Endothelial cell of umbilical vein (primary cell): Measurements from ENCODE around the gene GLIS2. TPM values are rescaled to one million over a fixed set of nuclear protein-coding genes. Genes with fewer than 3 reads are reported as not detected.

Experiments used
- BruUV-seq: library from RNA; stranded (reverse); fragments of 400-500 nt; replicated peaks from 2 replicates; lab custom pipeline; 2021; lab: Mats Ljungman, UMichigan
- CTCF ChIA-PET: fragments of 300-600, 350-600 bp; sonication (Branson Sonifier 250); formaldehyde crosslinking; loops from one replicate; lab custom pipeline; 2021; ENCODE audit warnings: antibody characterized with exemption, inconsistent platforms; lab: Charles Lee
- POLR2A ChIA-PET: fragments of 300-600, 350-600 bp; sonication (Branson Sonifier 250); formaldehyde crosslinking; loops from one replicate; lab custom pipeline; 2021; ENCODE audit warnings: antibody characterized with exemption, inconsistent platforms; lab: Charles Lee
- DNase-seq: peaks from one replicate; pipeline ENCODE4 v3.0.0-alpha.2; 2011; ENCODE audit warnings: low read depth, low spot score
- FAIRE-seq: peaks from 2 replicates; lab custom pipeline; 2011; peaks lifted over from hg19 to GRCh38; lab: Jason Lieb, UNC
- H2AFZ ChIP-seq: 2 replicates; pipeline ENCODE4 v1.6.0; 2012; ENCODE audit warnings: low read depth, low read length, control low read depth, inconsistent platforms
- H3K27ac ChIP-seq: 2 replicates; pipeline ENCODE4 v1.5.1; 2011; ENCODE audit warnings: low read depth, mild to moderate bottlenecking, control low read depth, low read length, moderate library complexity; ENCODE audit not compliant: insufficient read depth
- H3K27me3 ChIP-seq, 2 experiments: 2 replicates each; pipeline versions ENCODE4 v1.6.0 to v1.6.1; 2011; ENCODE audit warnings: low read length in 2 of 2, mixed read lengths in 1 of 2; ENCODE audit not compliant: control insufficient read depth in 2 of 2, insufficient read depth in 2 of 2
- H3K36me3 ChIP-seq, 2 experiments: 2 replicates in 1 of 2; 3 replicates in 1 of 2; pipeline ENCODE4 v1.5.1; 2011; ENCODE audit warnings: low read length in 2 of 2, mild to moderate bottlenecking in 1 of 2, moderate library complexity in 1 of 2; ENCODE audit not compliant: control insufficient read depth in 2 of 2, insufficient read depth in 2 of 2; ENCODE audit errors: extremely low read depth in 1 of 2
- H3K4me1 ChIP-seq: 3 replicates; pipeline ENCODE4 v1.5.1; 2011; ENCODE audit warnings: mild to moderate bottlenecking, low read length; ENCODE audit not compliant: control insufficient read depth, insufficient read depth; ENCODE audit errors: extremely low read depth
- H3K4me2 ChIP-seq: 2 replicates; pipeline ENCODE4 v1.6.1; 2011; ENCODE audit warnings: low read length, control low read depth, mixed read lengths; ENCODE audit not compliant: insufficient read depth
- H3K4me3 ChIP-seq, 3 experiments: fragments of 200-600 bp in 1 of 3; sonication (generic), shearing (Covaris generic) in 1 of 3; replicated peaks in 1 of 3; 2 replicates each; pipeline ENCODE4 v1.5.1; 2011 to 2016; ENCODE audit warnings: control low read depth in 3 of 3, low read length in 3 of 3, mild to moderate bottlenecking in 2 of 3, inconsistent platforms in 1 of 3, low read depth in 1 of 3, moderate library complexity in 1 of 3; ENCODE audit not compliant: insufficient read depth in 1 of 3
- H3K79me2 ChIP-seq: 2 replicates; pipeline ENCODE4 v1.6.0; 2012; ENCODE audit warnings: low read length, inconsistent platforms; ENCODE audit not compliant: control insufficient read depth, insufficient read depth
- H3K9ac ChIP-seq: replicated peaks from 2 replicates; pipeline ENCODE3; 2011; ENCODE audit warnings: low read length, control low read depth; ENCODE audit not compliant: insufficient read depth; ENCODE audit errors: extremely low read depth
- H3K9me1 ChIP-seq: replicated peaks from 3 replicates; pipeline ENCODE4 v1.6.0; 2011; ENCODE audit warnings: mild to moderate bottlenecking, low read length; ENCODE audit not compliant: control insufficient read depth, insufficient read depth; ENCODE audit errors: extremely low read depth
- H3K9me3 ChIP-seq: replicated peaks from 2 replicates; pipeline ENCODE4 v1.5.1; 2012; ENCODE audit warnings: low read length, inconsistent platforms; ENCODE audit not compliant: control insufficient read depth, insufficient read depth
- H4K20me1 ChIP-seq: replicated peaks from 2 replicates; pipeline ENCODE3; 2011; ENCODE audit warnings: mild to moderate bottlenecking, low read length; ENCODE audit not compliant: control insufficient read depth, insufficient read depth; ENCODE audit errors: extremely low read depth
- CTCF ChIP-seq, 2 donors: IDR thresholded peaks; 1 replicate in 1 of 2; 2 replicates in 1 of 2; pipeline ENCODE4 v1.5.1; 2011; ENCODE audit warnings: low read length in 2 of 2, mild to moderate bottlenecking in 2 of 2, moderate library complexity in 2 of 2, control low read depth in 1 of 2, inconsistent platforms in 1 of 2, low read depth in 1 of 2; ENCODE audit not compliant: insufficient read depth in 1 of 2; ENCODE audit errors: extremely low read depth in 1 of 2
- EZH2 ChIP-seq: IDR thresholded peaks from 2 replicates; pipeline ENCODE4 v1.6.1; 2012; ENCODE audit warnings: borderline replicate concordance, low read depth, mild to moderate bottlenecking, moderate library complexity, low read length, inconsistent platforms; ENCODE audit not compliant: severe bottlenecking
- FOS ChIP-seq: IDR thresholded peaks from 2 replicates; pipeline ENCODE4 v1.6.1; 2011; ENCODE audit warnings: mild to moderate bottlenecking, low read length, moderate library complexity, borderline replicate concordance; ENCODE audit not compliant: insufficient read depth
- GATA2 ChIP-seq: IDR thresholded peaks from 2 replicates; pipeline ENCODE4 v1.7.0; 2011; ENCODE audit warnings: low read depth, mild to moderate bottlenecking, moderate library complexity, mixed read lengths, low read length; ENCODE audit not compliant: insufficient read length, insufficient read depth
- JUN ChIP-seq: IDR thresholded peaks from 2 replicates; pipeline ENCODE4 v1.6.1; 2011; ENCODE audit warnings: borderline replicate concordance, low read depth; ENCODE audit not compliant: insufficient read length, insufficient read depth
- MAX ChIP-seq: IDR thresholded peaks from 2 replicates; pipeline ENCODE4 v1.6.1; 2011; ENCODE audit not compliant: insufficient read depth, insufficient read length
- MYC ChIP-seq: IDR thresholded peaks from one replicate; pipeline ENCODE4 v1.6.1; 2011; ENCODE audit warnings: mild to moderate bottlenecking, low read depth, low read length
- POLR2A ChIP-seq: IDR thresholded peaks from 2 replicates; pipeline ENCODE4 v1.6.1; 2012; ENCODE audit warnings: low read depth, mild to moderate bottlenecking, control low read depth, low read length
- POLR2AphosphoS5 ChIP-seq: IDR thresholded peaks from 2 replicates; pipeline ENCODE4 v1.6.1; 2012; ENCODE audit warnings: low read depth, mild to moderate bottlenecking, control low read depth, low read length, moderate library complexity; ENCODE audit not compliant: insufficient read depth
- dilution Hi-C: fragments of 300-500 bp; cut with MboI; formaldehyde crosslinking; loops from one replicate; pipeline ENCODE4 v1.15.0; 2019; ENCODE audit warnings: low sequenced_read_pairs; ENCODE audit not compliant: extremely low pct_ligation_motif_present
- intact Hi-C: fragments of 100-400 bp; cut with micrococcal nuclease; formaldehyde crosslinking; loops from one replicate; pipeline ENCODE4 v1.10.0; 2022
- polyA plus RNA-seq, 4 experiments: library from polyadenylated mRNA; depleted of rRNA in 3 of 4; stranded (reverse) in 3 of 4; unstranded in 1 of 4; fragments of >200 nt; gene quantifications; 2 replicates each; pipeline versions ENCODE4 v1.2.1 to v1.2.3, GENCODE V29; 2011 to 2012; ENCODE audit warnings: missing spikeins in 1 of 4
- total RNA-seq: library from RNA; stranded (reverse); gene quantifications from 2 replicates; pipeline ENCODE4 v1.2.3, GENCODE V29; 2021

Gene GLIS2
- total and polyA plus RNA-seq, 2 donors (not counting 3 experiments of a cell fraction or from before 2014, with no cell fraction given), result 4.6 to 10.1 TPM

- Histone ChIP-seq H3K27me3 (no peaks in the 10 kb centered on the region), H3K9ac (no peak overlapping the region), H3K79me2 (no peaks in the 10 kb centered on the region), H3K4me2 (no peak overlapping the region), H3K4me3 (no peak overlapping the region), H3K9me3 (no peaks in the 10 kb centered on the region), H3K4me1 (peaks cover 12% of the 10 kb centered on the region), H3K36me3 (no peaks in the 10 kb centered on the region), H3K9me1 (no peaks in the 10 kb centered on the region), H4K20me1 (no peaks in the 10 kb centered on the region), H2AFZ (no peak overlapping the region), H3K27ac (no peak overlapping the region)
- BruUV-seq, result no TSS peak
- ChIA-PET CTCF (interaction anchor here (1.7 to 6.0 kb wide), 2 partner anchors 9 to 12 kb away, joined by 7 to 58 read pairs; no protein-coding TSS in a partner anchor), POLR2A (no interaction called here)
- FAIRE-seq, result peak; percentile 8
- dilution Hi-C loops, result no loop called here
- DNase-seq, result no peak
- TF ChIP-seq POLR2A, result no peak
- TF ChIP-seq CTCF (IDR thresholded peaks at IDR 0.05; ENCODE audit: extremely low read depth in 1 of 2, insufficient read depth in 1 of 2, low read depth in 1 of 2, low read length in 2 of 2), result no peak
- TF ChIP-seq POLR2AphosphoS5, result no peak
- TF ChIP-seq GATA2, result no peak
- TF ChIP-seq MYC, result no peak
- TF ChIP-seq MAX, result no peak
- no peak for TF ChIP-seq EZH2
- no peak for TF ChIP-seq FOS
- TF ChIP-seq JUN, result no peak
- intact Hi-C loops, result no loop called here
These were observed 14.7 kb upstream of the GLIS2 start for GRCh38 chr16:4301177-4301576.
